Neural crest cell (in vitro differentiated cells): ENCODE measurements around the gene OSBPL8. TPM values are rescaled to one million over a fixed set of nuclear protein-coding genes. Genes with fewer than 3 reads are reported as not detected.
"Not testable (repeated sequence)": the region's sequence is repeated elsewhere in the genome, so short reads cannot be mapped to it uniquely, and the experiment has no call there.

Experiments used
- DNase-seq: peaks from one replicate; pipeline ENCODE4 v3.0.0; 2021; ENCODE audit warnings: low read depth, mixed read lengths, low spot score
- H3K27ac Mint-ChIP-seq: one replicate; pipeline ENCODE4 v1.8.0; 2021; ENCODE audit warnings: mild to moderate bottlenecking, mixed read lengths; ENCODE audit not compliant: unreplicated experiment
- H3K27me3 Mint-ChIP-seq: 2 replicates; pipeline ENCODE4 v1.8.0; 2021; ENCODE audit warnings: low read depth, mild to moderate bottlenecking, mixed read lengths
- H3K36me3 Mint-ChIP-seq: 2 replicates; pipeline ENCODE4 v1.8.0; 2021; ENCODE audit warnings: low read depth, mild to moderate bottlenecking, mixed read lengths
- H3K4me1 Mint-ChIP-seq: 2 replicates; pipeline ENCODE4 v1.8.0; 2021; ENCODE audit warnings: mixed read lengths
- H3K4me3 Mint-ChIP-seq: one replicate; pipeline ENCODE4 v1.8.0; 2021; ENCODE audit warnings: mild to moderate bottlenecking, mixed read lengths
- H3K9me3 Mint-ChIP-seq: 2 replicates; pipeline ENCODE4 v1.8.0; 2021; ENCODE audit warnings: mixed read lengths
- total RNA-seq: library from RNA; stranded (reverse); gene quantifications from 2 replicates; pipeline ENCODE4 v1.2.1, GENCODE V29; 2021
- TF ChIP-seq, protein P1 (sequence below): fragments of 200-600 bp; sonication (generic); conservative IDR thresholded peaks from 2 replicates; pipeline ENCODE4 v1.5.0; 2021; ENCODE audit warnings: antibody characterized with exemption, mild to moderate bottlenecking

Gene OSBPL8
- total RNA-seq, 1 donor from 2014 or later = 75.8 TPM

- Mint-ChIP-seq H3K27ac (no peak overlapping the region), H3K36me3 (peaks cover 48% of the 10 kb centered on the region), H3K9me3 (peaks cover 33% of the 10 kb centered on the region), H3K27me3 (no peaks in the 10 kb centered on the region), H3K4me1 (peaks cover 9% of the 10 kb centered on the region), H3K4me3 (no peak overlapping the region)
- TF ChIP-seq, protein P1, sequence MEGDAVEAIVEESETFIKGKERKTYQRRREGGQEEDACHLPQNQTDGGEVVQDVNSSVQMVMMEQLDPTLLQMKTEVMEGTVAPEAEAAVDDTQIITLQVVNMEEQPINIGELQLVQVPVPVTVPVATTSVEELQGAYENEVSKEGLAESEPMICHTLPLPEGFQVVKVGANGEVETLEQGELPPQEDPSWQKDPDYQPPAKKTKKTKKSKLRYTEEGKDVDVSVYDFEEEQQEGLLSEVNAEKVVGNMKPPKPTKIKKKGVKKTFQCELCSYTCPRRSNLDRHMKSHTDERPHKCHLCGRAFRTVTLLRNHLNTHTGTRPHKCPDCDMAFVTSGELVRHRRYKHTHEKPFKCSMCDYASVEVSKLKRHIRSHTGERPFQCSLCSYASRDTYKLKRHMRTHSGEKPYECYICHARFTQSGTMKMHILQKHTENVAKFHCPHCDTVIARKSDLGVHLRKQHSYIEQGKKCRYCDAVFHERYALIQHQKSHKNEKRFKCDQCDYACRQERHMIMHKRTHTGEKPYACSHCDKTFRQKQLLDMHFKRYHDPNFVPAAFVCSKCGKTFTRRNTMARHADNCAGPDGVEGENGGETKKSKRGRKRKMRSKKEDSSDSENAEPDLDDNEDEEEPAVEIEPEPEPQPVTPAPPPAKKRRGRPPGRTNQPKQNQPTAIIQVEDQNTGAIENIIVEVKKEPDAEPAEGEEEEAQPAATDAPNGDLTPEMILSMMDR = no peak
- DNase-seq = no peak
These were observed 44.3 kb downstream of the OSBPL8 start for GRCh38 chr12:76515271-76515670.

DNA sequence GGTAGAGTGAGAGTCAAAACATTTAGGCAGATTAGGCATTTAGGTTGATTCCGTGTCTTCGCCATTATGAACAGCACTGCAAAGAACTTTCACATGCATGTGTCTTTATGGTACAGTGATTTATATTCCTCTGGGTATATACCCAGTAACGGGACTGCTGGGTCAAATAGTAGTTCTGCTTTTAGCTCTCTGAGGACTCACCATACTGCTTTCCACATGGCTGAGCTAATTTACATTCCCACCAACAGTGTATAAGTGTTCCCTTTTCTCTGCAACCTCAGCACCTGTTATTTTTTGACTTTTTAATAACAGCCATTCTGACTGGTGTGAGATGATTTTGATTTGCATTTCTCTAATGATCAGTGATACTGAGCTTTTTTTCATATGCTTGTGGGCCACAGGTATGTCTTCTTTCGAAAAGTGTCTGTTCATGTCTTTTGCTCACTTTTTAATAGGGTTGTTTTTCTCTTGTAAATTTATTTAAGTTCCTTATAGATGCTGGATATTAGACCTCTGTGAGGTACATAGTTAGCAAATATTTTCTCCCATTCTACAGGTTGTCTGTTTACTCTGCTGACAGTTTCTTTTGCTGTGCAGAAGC lies 48.4 kb downstream of the OSBPL8 start:
- not testable (repeated sequence) for H3K4me3 Mint-ChIP-seq, H3K27ac Mint-ChIP-seq, H3K4me1 Mint-ChIP-seq, H3K27me3 Mint-ChIP-seq, DNase-seq
- Mint-ChIP-seq H3K36me3 (peaks cover 28% of the 10 kb centered on the region), H3K9me3 (peaks cover 17% of the 10 kb centered on the region)

DNA sequence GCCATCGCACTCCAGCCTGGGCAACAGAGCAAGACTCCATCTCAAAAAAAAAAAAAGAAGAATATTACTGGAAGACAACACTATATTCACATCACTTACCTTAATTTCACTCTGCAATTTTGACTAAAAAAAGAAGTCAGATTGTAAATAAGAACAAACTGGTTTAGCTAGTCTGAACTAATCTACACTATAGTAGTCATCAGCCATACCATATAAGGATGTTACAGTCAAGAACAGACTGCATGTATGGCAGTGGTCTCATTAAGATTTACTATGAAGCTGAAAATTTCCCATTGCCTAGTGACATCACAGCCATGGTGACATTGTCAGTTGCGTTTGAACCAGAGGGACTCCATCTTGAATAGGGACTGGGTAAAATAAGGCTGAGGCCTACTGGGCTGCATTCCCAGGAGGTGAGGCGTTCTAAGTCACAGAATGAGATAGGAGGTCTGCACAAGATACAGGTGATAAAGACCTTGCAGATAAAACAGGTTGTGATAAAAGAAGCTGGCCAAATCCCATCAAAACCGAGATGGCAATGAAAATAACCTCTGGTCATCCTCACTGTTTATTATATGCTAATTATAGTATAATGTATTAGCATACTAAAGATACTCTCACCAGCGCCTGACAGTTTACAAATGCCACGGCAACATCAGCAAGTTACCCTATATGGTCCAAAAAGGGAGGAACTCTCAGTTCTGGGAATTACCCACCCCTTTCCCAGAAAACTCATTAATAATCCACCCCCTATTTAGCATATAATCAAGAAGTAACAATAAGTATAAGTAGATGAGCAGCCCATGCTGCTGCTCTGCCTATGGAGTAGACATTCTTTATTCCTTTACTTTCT lies 51.2 kb downstream of the OSBPL8 start:
- peaks cover 7% of the 10 kb centered on the region for H3K9me3 Mint-ChIP-seq
- H3K4me3 Mint-ChIP-seq = no peak overlapping the region
- TF ChIP-seq, protein P1 = no peak
- DNase-seq = no peak
- H3K36me3 Mint-ChIP-seq = peaks cover 12% of the 10 kb centered on the region
- H3K4me1 Mint-ChIP-seq = no peaks in the 10 kb centered on the region
- no peaks in the 10 kb centered on the region for H3K27me3 Mint-ChIP-seq
- no peak overlapping the region for H3K27ac Mint-ChIP-seq

DNA sequence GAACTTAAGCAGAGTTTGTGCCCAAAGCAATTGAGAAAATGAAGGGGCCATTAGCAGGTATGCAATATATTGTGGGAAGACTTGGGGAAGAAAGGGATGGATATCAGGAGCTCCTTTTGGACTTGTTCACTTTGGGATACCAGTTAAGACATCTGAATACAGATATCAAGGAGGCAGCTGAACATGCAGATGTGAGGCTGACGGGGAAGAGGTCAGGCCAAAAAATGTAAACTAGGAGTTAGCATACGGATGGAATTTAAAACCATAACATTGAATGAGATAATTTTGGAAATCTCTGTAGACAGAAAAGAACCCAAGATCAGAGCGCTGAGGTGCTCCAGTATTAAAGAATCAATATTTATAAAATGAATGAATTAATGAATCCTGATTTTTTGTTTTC lies 53.4 kb downstream of the OSBPL8 start:
- Mint-ChIP-seq H3K4me1 (no peaks in the 10 kb centered on the region), H3K27me3 (no peaks in the 10 kb centered on the region), H3K4me3 (no peak overlapping the region), H3K36me3 (peaks cover 12% of the 10 kb centered on the region), H3K27ac (no peak overlapping the region), H3K9me3 (no peaks in the 10 kb centered on the region)
- TF ChIP-seq, protein P1 = no peak
- no peak for DNase-seq

DNA sequence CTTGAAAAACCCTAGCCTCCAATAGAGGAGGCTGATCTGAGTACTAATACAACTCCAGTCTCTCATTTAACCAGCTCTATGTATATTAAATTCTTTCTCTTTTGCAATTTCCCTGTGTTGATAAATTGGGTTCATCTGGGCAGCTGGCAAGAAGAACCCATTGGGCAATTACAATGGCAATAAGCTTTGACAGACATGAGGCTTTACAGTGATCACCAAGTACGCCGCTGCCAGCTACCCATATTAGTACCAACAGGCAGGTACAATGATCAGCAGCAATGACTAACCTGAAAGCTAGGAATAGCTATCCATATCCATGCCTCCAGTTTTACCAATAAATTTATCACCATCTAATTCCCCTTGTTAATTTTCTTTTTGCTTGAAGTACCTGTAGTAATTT lies 54.5 kb downstream of the OSBPL8 start:
- Mint-ChIP-seq H3K27ac (no peak overlapping the region), H3K27me3 (no peaks in the 10 kb centered on the region), H3K4me3 (no peak overlapping the region), H3K36me3 (peaks cover 12% of the 10 kb centered on the region), H3K4me1 (no peaks in the 10 kb centered on the region), H3K9me3 (no peaks in the 10 kb centered on the region)
- DNase-seq = no peak
- TF ChIP-seq, protein P1 = no peak

DNA sequence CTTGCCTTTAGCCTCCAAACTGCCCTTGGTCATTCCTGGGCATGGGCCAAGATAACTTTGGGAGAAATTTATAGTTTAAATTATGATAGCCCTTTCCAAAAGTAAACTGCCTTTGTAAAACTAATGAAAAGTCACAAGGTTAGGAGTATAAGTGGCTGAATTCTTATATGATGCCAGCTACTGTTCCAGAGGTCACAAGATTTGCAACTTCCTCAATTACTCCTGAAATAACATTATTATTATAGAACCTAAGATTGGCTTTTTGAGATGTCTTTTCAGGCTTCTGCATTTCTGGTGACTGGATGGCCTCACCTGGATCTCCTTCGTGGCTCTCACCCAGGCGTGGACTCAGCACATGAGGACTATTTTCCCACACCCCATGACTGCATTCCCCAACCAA lies 55.0 kb downstream of the OSBPL8 start:
- Mint-ChIP-seq H3K4me1 (no peaks in the 10 kb centered on the region), H3K4me3 (no peak overlapping the region), H3K9me3 (no peaks in the 10 kb centered on the region), H3K36me3 (peaks cover 12% of the 10 kb centered on the region), H3K27me3 (no peaks in the 10 kb centered on the region), H3K27ac (no peak overlapping the region)
- TF ChIP-seq, protein P1 = no peak
- DNase-seq = no peak
